HG02623 (cell line): ENCODE data around the gene ARMC9.

Source experiments
- ATAC-seq: cut with Tn5 transposase; IDR thresholded peaks from one replicate; pipeline ENCODE4 v1.9.1; 2021; ENCODE audit warnings: moderate library complexity; ENCODE audit not compliant: unreplicated experiment

Gene ARMC9

DNA sequence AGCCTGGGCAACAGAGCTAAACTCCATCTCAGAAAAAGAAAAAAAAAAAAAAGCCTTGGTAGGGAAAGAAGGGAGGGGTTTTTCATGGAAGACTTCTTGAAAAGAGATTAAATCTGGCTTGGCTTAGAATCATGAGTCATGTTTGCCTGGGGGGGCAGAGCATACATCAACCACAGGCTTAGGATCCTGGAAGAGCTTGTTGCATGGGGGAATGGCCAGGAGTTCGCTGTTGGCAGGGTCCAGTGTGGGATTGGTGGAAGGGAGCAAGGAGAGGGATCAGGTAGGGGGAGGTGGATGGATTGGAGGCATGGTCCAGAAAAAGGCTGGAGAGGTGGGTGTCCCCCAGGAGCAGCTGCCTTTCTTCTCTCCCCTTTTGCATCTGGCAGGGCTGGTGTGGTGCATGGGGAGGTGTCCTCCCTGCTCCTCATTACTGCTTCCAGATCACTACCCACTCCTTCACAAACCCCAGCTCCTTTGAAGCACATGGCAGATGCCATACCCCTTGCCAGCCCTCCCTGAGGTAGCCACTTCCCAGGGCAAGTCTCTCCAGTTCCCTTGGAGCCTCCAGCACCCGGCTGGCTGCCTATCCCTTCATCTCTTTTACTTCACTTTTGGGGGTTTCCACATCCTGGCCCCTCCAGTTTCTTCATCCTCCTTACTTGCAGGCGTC lies 2.5 kb downstream of the ARMC9 start:
- no peak for ATAC-seq

- ATAC-seq, result no peak
Observed at GRCh38 chr2:231201475-231201814, 3.0 kb downstream of the ARMC9 start.

- no peak for ATAC-seq
Observed at GRCh38 chr2:231203087-231203486, 4.7 kb downstream of the ARMC9 start.

- ATAC-seq, result no peak
Observed at GRCh38 chr2:231204146-231204545, 5.7 kb downstream of the ARMC9 start.

DNA sequence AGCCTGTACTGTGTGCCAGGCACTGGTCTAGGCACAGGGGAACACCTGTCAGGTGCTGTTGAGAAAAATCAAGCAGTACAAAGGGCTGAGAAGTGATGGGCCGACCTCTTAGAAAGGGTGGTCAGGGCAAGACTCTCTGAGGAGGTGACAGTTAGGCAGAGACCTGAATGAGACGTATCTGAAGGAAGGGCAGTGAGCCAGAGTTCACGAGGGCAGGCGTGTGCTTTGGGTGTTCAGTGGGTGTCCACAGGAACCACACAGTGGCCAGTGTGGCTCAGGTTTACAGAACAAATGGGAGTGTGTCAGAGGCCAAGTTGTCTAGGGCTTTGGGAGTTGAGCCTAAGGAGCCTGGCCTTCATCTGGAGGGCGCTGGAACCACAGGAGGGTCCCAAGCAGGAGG lies 6.2 kb downstream of the ARMC9 start:
- no peak for ATAC-seq

DNA sequence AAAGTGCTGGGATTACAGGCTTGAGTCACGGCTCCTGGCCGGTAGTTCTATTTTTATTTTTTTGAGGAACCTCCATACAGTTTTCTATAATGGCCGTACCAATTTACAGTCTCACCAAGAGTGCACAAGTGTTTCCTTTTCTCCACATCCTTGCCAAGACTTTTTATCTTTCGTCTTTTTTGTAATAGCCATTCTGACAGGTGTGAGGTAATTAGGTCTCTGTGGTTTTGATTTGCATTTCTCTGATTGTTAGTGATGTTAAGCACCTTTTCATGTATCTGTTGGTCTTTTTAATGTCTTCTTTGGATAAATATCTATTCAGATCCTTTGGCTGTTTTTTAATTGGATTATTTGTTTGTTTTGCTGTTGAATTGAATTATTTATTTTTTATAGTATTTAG lies 9.3 kb downstream of the ARMC9 start:
- no peak for ATAC-seq

DNA sequence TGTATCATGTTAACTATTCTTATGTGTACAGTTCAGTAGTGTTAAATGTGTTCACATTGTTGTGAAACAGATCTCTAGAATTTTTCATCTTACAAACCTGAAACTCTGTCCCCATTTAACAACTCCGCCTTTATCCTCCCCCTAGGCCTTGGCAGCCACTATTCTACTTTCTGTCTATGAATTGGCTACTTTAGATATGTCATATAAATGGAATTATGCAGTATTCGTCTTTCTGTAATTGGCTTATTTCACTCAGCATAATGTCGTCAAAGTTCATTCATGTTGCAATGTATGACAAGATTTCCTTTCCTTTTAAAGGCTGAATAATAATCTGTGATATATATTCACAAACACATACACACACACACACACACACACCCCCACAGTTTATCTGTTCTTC lies 12.4 kb downstream of the ARMC9 start:
- ATAC-seq, result no peak

- ATAC-seq, result no peak
Observed at GRCh38 chr2:231211486-231211885, 13.1 kb downstream of the ARMC9 start.

GRCh38 chr2:231212329-231212845 lies 14.0 kb downstream of the ARMC9 start:
- no peak for ATAC-seq

DNA sequence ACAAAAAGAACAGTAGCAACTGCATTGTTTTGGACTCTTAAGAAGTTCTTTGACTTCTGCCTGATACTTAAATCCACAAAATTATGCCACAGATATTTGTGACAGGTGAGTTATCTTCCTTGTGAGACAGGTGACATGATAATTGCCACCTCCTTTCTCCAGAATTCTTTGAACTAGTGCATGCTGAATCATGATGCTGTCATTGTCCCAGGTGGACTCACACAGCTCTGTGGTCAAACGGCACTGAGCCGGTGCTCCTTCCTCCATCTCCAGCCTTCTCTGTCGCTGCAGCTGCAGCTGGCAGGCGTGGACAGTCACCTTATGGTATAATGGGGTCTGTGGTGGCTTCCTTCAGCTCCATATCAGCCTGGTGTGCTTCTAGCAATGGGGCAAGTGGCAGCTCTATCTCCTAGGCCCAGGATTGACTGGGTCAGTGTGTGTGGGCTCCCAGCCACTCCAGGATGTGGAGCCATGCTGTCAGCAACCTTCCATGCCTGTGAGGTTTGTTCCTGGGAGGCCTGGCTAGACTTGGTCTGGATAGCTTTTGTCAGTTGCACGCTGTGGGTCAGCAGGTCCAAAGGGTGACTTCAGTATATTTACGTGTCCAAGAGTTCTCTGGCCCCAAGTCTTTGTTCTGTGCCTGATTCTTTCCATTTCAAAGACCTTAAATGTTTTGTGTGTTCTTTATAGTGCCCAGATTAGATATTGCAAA lies 15.7 kb downstream of the ARMC9 start:
- no peak for ATAC-seq

DNA sequence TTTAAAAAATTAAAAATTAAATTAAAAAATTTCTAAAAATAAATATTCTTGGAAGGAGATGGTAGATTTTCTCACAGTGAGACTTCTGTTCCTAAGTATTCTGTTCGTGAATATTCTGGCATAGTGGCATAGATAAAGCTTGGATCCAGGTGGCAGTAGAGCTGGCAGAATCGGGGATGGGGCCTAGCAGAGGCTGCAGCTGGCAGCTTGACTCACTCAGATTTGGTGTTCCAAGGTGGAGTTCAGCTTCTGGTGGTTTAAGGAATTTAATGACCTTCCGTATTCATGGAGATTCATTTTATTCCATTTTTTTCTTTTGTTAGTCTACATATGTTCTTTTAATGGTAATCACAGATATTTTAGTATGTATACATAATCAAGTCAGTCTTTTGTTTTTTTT lies 19.9 kb downstream of the ARMC9 start:
- no peak for ATAC-seq

DNA sequence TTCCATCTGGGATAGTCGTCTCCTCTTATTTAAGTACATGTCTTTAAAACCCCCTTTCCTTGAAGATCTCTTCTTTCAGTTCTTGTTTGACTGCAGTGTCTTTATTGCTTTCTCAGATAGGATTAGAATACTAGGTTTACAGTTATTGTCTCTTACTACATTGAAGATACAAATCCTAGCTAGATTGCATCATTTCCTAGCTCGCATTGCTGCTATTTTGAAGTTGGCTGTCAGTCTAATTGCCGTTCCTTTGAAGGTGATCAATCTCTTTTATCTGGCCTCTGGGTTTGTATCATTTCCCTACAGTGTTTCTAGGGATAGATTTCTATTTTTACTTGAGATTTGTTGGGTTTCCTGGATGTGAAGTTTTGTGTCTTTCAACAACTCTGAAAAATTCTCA lies 20.9 kb downstream of the ARMC9 start:
- no peak for ATAC-seq

DNA sequence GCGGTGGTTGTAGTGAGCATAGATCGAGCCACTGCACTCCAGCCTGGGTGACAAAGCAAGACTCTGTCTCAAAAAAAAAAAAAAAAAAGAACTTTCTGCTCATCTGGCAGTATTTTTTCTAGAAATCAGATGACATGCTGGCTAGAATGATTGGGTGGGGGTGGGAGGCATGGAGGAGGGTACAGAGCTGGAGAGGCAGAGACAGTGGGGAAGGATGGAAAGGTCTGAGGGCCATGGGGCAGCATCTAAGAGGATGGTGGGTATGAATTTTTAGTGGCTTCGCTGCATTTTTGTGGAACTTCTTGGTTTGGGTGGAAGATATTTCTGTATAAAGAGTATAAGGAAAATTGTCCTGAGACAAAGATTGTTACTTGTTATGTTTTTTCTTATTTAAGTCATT lies 23.3 kb downstream of the ARMC9 start:
- no peak for ATAC-seq

GRCh38 chr2:231222318-231223000 lies 24.0 kb downstream of the ARMC9 start:
- no peak for ATAC-seq

GRCh38 chr2:231223001-231223375 lies 24.6 kb downstream of the ARMC9 start:
- no peak for ATAC-seq

- ATAC-seq, result no peak
Observed at GRCh38 chr2:231223458-231223976, 25.1 kb downstream of the ARMC9 start.

GRCh38 chr2:231227310-231228162 lies 29.1 kb downstream of the ARMC9 start:
- ATAC-seq, result peak; percentile 51

DNA sequence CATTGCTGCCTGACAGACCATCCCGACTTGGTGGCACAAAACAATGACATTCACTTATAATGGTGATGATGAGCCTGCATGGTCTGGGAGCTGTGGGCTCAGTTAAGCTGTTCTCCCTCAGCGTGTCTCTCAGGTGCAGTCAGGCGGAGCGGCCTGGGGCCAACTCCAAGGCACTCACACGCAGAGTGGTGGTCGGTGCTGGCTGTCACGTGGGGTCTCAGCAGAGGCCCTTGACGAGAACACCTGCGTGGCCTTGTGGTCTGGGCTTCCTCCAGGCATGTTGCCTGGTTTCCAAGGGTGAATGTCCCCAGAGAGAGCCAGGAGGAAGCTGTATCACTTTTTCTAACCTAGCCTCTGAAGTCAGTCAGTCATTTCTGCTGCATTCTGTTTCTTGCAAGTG lies 29.8 kb downstream of the ARMC9 start:
- peak; percentile 65 for ATAC-seq

GRCh38 chr2:231228974-231229529 lies 30.6 kb downstream of the ARMC9 start:
- no peak for ATAC-seq

DNA sequence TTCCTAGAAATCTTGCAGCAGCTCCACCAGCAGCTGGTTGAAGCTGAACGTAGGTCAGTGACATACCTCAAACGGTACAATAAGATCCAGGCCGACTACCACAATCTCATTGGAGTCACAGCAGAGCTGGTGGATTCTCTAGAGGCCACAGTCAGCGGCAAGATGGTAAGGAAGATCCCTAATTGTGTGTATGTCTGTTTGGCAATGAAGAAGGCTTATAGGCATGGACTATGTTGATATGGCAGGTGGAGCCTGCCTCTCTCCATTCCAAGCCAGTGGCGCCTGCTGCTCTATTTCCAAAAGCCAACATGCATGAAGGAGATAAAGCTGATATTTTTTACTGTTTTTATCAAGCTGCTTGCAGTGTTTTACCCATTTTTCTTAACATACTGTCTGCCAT lies 36.8 kb downstream of the ARMC9 start:
- ATAC-seq, result no peak

- ATAC-seq, result no peak
Observed at GRCh38 chr2:231238689-231239088, 40.3 kb downstream of the ARMC9 start.
